AG09309 (cell line): ENCODE data around the gene HOXD9.

ENCODE experiments used
- DNase-seq: peaks from one replicate; pipeline ENCODE4 v3.0.0-alpha.2; 2010; ENCODE audit warnings: low read depth
- H3K4me3 ChIP-seq: 2 replicates; pipeline ENCODE4 v1.5.1; 2011; ENCODE audit warnings: mild to moderate bottlenecking, low read depth, low read length, moderate library complexity; ENCODE audit not compliant: control insufficient read depth
- TF ChIP-seq, protein P1 (sequence below): IDR thresholded peaks from 2 replicates; pipeline ENCODE4 v1.5.1; 2011; ENCODE audit warnings: mild to moderate bottlenecking, low read depth, low read length, inconsistent platforms; ENCODE audit not compliant: insufficient read depth, control insufficient read depth; ENCODE audit errors: missing control alignments

The HOXD9 gene

DNA sequence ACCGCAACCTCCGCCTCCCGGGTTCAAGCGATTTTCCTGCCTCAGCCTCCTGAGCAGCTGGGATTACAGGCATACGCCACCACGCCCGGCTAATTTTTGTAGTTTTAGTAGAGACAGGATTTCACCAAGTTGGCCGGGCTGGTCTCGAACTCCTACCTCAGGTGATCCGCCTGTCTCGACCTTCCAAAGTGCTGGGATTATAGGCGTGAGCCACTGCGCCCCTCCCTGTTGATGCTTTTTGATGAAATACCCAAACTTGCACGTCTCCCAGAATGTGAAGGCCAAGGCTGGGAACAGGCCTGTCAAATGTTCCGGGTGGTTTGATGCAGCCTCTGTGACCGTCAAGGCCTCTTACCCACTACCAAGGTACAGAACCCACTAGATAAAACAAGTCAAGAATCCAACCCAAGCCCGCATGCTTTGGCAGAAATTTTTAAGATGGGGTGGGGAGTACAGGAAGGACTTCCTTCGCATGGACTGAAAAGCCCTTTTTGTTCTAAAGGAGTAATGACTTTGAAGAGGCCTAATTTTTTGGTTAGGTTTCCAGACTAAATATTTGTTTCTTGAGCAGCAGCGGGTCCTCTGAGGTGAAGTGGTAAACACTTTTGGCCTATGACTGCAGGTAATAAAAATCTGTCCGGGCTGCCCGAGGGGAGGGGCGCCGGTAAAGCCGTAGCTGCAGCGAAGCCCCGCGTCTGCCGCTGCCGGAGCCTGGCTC, 35.0 kb upstream of the HOXD9 start:
- TF ChIP-seq, protein P1, sequence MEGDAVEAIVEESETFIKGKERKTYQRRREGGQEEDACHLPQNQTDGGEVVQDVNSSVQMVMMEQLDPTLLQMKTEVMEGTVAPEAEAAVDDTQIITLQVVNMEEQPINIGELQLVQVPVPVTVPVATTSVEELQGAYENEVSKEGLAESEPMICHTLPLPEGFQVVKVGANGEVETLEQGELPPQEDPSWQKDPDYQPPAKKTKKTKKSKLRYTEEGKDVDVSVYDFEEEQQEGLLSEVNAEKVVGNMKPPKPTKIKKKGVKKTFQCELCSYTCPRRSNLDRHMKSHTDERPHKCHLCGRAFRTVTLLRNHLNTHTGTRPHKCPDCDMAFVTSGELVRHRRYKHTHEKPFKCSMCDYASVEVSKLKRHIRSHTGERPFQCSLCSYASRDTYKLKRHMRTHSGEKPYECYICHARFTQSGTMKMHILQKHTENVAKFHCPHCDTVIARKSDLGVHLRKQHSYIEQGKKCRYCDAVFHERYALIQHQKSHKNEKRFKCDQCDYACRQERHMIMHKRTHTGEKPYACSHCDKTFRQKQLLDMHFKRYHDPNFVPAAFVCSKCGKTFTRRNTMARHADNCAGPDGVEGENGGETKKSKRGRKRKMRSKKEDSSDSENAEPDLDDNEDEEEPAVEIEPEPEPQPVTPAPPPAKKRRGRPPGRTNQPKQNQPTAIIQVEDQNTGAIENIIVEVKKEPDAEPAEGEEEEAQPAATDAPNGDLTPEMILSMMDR, result no peak
- no peak for DNase-seq
- no peak overlapping the region; the same call in 1 of the 2 replicates for H3K4me3 ChIP-seq

DNA sequence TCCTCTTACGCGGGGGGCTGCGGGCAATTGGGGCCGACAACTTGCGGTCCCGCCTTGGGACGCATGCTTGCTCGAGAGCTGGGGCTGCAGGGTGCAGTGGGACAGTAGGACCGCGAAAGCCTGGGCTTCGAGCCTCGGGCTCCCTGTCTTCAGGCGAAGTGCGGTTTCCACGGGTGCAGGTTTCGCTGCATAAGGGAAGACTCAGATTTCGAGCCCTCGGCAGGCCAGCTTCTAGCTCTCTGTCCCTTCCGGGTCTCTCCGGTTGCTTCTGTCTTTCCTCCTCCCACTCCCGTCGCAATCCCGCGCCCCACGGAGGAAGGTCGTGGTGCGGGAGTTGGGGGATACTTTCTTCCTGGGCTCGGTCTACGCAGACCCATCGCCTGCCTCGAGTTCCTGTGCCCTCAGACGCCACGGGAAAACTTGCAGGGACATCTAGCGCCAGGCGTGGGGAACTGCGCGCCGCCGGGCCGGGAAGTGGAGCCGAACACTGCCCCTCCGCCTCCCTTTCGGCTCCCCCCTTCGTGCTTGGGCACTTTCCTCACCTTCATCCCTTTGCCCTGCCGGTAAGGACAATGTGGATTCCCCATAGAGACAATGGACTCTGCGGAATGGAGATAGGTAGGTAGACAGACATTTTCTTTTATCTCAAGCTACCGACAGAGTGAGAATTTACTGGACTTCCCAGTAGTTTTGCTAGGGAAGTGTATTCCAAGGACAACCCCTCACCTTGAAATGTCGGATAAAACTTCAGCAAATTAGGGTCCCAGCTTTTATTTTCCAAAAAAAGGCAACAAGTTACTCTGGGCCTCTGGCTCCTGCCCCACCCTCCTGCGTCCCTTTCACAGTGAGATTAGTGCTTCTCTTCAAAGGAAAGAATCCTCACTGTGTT, 34.2 kb upstream of the HOXD9 start:
- DNase-seq, result no peak
- peak overlapping the region; percentile 43 for H3K4me3 ChIP-seq
- TF ChIP-seq, protein P1, result peak; percentile 85

DNA sequence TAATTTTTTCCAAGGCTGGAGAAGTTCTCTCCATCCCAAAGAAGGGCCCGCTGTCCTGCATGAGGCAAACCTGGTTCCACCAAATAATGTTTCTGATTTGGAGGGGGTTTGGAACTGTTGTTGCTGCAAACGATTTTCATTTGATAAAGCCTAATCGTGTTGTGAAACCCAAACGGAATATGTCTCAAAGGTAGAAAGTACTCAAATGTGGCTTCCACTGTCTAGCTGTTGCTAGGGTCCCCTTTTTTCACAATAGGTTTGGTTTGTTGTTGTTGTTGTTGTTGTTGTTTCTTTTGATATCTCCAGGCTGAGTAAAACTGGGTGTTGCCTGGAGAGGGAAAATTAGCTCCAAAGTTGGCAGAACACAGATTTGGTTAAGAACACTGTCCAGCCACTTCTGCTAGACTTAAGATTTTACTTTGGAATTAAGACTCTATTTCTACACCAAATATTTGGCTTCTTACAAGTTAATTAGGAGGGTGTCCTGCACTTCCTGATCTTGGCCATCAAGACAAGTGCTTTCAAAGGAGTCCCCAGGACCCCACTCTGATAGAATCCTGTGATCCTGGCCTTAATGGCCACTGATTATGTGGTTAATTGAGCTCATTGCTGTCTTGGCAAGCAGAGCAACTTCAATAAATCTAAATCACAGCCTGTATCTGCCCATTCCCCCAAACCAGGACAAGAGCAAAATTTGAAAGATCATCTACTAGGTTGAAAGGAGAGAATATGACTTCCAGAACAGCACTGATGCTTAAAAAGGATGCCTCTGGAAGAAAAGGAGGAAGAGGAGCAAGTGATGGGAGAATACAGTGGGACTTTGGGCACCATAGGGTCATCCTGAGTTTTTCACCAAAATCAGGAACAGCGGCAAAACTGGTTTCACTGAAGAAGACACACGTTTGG, 33.3 kb upstream of the HOXD9 start:
- TF ChIP-seq, protein P1, result no peak
- no peak overlapping the region for H3K4me3 ChIP-seq

DNA sequence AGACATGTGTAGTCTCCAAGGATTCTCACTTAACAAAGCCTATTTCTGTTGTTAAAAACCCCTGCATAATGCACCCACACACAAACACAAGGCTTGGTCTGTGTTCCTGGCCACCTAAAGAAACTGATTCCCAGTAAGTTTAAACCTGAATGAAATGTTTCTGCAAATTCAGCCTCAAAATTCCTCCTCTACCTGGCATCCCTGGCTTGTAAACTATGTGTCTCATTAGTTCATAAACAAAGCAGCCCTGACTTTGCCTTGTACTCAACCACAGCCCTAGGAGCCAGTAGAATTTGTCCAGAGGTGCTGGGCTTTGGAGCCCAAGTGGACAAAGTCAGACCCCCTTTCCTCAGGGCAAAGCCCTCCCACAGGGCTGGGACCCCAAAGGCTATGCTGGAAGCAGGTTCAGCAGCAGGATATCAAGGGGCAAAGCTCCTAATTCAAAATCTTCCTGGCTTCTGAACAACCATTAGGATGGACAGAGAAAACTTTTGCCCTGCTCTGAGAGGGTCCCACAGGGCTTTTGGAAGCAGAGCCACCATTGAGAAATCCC, 32.6 kb upstream of the HOXD9 start:
- no peak overlapping the region for H3K4me3 ChIP-seq
- TF ChIP-seq, protein P1, result no peak
- no peak for DNase-seq

More for the DNA sequence above, 33.3 kb upstream of the HOXD9 start:
- no peak for DNase-seq

DNA sequence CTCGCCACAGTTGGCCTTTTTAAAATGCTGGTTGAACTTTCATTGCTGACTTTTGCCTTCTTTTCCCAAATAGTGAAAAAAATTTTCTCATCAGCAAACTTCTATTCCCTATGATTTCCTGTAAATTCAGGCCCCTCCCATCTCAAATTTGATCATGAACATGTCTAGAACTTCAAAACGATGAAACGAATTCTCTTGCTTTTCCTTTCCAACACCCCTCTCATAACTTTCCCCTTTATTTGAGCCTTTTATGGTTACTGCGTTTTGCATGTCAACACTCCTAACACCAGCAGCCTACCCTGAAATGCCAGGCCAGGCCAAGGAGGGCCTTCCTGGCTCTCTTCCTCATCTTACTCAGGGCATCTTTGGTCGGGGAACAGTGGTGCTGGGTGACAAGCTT, 31.7 kb upstream of the HOXD9 start:
- no peak overlapping the region for H3K4me3 ChIP-seq
- TF ChIP-seq, protein P1, result no peak
- no peak for DNase-seq
